Suppressor macrophage treated with lipopolysaccharide for 4 hours (primary cell): ENCODE results near the gene CDCA7L.

Experiments used
- DNase-seq: peaks from one replicate; pipeline ENCODE4 v3.0.0-alpha.2; 2020

The CDCA7L gene

GRCh38 chr7:21945454-21946221 is at the start of gene CDCA7L:
Gene CDCA7L (minus strand): TSS chr7:21945899. CDS start chr7:21945804, 95 bp downstream.
- peak; percentile 74 for DNase-seq

GRCh38 chr7:21986096-21986495 is 40.4 kb upstream of the CDCA7L start:
- DNase-seq = no peak

- DNase-seq = no peak
Measured at GRCh38 chr7:21984042-21984441, 38.3 kb upstream of the CDCA7L start.

GRCh38 chr7:21983056-21983455 is 37.4 kb upstream of the CDCA7L start:
- no peak for DNase-seq

GRCh38 chr7:21981524-21981923 is 35.8 kb upstream of the CDCA7L start:
- DNase-seq = no peak

DNA sequence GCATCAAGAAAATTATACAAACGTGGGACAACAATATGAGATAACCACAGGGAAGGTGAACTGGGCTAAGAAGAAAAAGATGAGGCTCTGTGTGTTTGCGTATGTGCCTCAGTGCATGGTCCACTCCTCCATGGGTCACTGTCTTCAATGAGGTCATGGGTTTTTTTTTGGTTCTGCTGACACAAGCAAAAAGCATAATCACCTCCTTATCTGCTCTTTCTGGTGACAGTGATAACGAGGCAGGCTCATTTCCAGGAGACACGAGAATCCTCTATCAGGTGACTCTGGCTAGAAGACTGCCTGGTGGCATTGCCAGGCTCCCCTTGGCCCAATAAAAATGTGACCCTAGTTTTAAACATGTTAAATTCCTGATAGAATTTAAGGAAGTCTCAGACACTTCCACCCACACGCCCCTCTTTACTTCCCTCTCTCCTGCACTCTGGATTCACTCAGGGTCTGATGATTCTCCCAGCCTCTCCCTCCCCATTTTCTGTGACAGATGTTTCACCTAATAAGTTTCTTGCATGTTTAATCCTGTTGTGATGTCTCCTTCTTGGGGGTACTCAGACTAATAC is 35.3 kb upstream of the CDCA7L start:
- peak; percentile 24 for DNase-seq

- DNase-seq = no peak
Measured at GRCh38 chr7:21972397-21972784, 26.7 kb upstream of the CDCA7L start.

DNA sequence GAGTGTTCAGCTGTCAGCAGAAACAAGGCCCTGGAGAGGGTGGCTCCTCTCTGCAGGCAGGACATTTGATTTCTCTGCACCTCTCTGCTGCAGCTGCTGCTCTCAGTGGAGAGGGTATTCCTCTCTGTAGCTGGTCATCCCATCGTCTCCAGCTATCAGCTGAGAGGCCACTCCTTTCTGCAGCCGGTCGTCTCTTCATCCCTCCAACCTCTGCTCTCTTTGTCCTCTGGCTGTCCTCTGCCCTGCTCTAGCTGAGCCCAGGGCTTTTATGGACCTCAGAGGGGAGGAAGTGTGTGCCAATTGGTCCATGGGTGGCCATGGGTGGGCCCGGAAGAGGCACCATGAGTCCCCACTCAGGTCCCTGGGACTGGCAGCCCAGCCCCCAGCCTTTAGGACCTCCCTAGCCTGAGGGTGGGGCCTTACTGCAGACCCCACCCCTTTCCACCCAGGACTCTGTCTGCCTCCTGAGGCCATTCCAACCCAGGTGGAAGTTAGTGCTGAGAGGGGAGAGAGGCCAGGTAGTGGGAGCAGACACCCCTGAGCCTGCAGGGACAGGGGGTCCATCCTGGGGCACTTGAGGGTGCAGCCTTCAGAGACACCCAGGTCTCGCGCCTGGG is 26.2 kb upstream of the CDCA7L start:
- DNase-seq = no peak

GRCh38 chr7:21969822-21970221 is 24.1 kb upstream of the CDCA7L start:
- no peak for DNase-seq

DNA sequence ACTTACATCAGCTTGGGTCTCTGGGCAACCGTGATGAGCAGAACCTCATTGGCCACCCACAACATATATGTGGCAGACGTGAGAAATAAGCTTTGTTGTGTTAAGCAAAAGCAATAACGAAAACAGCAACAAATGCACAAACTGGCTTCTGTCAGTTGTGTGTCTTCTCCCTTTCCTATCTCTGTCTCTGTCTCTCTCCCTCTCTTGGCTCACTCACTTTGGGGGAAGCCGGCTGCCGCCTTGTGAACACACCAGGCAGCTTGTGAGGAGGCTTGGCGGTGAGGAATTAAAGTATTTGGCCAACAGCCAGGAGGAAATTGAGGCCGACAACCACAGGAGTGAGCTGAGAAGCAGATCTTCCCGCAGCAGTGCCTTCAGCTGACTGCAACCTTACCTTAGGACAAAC is 21.9 kb upstream of the CDCA7L start:
- DNase-seq = no peak

- DNase-seq = no peak
Measured at GRCh38 chr7:21966271-21966670, 20.6 kb upstream of the CDCA7L start.

- DNase-seq = no peak
Measured at GRCh38 chr7:21965291-21965690, 19.6 kb upstream of the CDCA7L start.

DNA sequence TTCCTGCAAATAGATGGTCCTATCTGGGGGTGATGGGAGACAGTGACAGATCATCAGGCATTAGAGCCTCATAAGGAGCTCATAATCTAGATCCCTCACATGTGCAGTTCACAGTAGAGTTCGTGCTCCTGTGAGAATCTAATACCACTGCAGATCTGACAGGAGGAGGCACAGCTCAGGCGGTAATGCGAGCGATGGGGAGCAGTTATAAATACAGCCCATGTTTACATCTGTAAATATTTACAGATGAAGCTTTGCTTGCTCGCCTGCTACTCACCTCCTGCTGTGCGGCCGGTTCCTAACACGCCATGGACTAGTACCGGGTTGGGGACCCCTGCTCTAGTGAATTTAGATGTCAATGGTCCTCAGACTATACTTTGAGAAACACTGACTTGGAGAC is 17.0 kb upstream of the CDCA7L start:
- no peak for DNase-seq

DNA sequence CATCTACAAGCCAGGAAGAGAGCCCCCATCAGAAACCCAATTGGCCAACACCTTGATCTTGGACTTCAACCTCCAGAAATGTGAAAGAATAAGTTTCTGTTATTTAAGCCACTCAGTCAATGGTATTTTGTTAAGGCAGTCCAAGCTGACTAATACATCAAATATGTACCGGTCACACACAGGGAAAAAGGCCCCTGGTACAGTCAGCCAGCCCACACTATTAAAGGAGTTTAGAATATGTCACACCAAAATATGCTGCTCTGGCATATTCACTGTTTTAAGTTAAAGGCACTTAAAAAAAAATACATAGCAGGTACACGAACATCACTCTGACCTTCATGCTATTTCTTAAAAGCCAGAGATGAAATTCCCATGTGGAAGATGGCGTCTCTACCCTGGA is 15.2 kb upstream of the CDCA7L start:
- no peak for DNase-seq

GRCh38 chr7:21959387-21959776 is 13.7 kb upstream of the CDCA7L start:
- no peak for DNase-seq

- DNase-seq = no peak
Measured at GRCh38 chr7:21953781-21954180, 8.1 kb upstream of the CDCA7L start.

DNA sequence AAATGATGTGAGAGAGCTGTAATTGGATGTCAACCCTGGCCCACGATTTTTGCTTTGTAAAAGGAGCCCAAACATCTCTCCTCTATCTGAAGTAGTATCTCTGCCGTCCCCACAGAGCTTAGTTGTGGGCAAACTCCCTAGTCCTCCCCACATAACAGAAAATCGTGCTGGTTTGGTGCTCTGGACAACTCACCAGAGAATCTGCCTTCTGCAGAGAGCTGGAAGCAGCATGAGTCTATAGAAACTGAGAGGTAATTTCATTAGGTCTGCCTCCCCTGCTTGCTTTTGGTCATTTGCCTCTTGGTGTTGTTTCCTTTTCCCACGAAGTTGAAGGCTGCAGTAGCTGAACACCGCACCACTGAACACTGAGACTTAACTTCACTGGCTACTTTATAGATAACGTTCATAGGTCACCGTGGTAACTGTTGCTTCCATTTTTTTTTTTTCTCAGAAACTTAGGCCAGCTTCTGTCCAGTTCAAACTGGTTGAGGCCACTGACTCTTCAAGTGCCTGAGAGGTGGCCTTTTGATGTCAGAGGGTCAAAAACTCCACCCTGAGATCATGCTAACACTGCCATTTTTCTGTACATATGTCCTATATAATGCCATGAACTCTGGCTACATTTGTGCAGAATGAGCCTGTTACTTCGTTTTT is 3.3 kb upstream of the CDCA7L start:
- no peak for DNase-seq

DNA sequence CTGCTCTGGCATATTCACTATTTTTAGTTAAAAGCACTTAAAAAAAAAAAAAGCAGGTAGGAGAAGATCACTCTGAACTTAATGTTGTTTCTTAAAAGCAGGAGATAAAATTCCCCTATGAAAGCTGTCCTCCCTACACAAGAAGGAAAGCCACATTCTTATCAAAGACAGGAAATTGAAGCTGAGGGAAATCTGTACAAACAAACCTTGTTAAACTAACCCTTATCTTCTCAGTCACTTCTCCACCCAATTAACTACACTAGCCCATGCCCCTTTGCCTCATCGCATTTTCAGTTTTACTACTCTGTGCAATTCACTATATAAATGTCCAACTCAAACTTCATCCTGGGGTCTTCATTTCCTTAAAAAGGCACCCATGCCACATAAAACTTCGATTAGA is 2.7 kb upstream of the CDCA7L start:
- DNase-seq = no peak

DNA sequence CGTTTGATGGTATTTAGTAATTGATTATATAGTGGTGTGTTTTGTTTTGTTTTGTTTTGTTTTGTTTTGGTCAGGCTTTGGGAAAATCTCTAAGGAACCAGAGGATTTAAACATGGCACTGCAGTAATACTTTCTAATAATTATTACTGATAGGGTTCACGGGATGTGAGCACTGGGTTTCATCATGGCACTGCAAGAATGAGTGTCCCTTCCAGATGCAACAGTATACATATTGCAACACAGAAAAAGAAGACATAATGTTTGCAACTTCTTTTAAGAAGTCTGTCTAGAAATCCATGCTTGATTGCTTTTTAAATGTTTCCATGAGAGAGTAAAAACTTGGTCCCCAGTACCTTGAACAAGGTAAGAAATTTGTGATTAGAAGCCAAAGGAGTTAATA is 2.2 kb upstream of the CDCA7L start:
- DNase-seq = peak; percentile 16

GRCh38 chr7:21947056-21947455 is 1.4 kb upstream of the CDCA7L start:
- no peak for DNase-seq

DNA sequence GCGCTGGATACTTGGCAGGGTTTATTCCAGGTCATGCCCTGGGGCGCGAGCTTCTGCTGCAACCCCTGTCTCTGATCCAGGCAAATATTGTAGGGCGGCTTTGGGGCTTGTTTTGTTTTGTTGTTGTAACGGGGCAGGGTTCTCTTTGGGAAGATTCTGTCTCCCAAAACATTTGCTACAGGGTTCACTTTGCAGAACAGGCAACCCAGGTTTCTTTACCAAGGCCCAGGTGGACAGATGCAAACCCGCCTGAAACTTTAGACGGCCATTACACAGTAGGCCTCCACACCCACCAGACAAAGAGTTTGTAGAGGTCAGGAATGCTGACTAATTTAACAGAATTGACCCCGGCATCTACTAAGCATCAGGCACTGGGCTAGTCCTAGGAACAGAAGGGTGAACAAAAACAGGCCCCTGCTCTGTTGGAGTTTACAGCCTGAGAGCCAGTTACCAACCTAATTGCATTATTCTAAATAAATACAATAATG is 567 bp upstream of the CDCA7L start:
- no peak for DNase-seq

DNA sequence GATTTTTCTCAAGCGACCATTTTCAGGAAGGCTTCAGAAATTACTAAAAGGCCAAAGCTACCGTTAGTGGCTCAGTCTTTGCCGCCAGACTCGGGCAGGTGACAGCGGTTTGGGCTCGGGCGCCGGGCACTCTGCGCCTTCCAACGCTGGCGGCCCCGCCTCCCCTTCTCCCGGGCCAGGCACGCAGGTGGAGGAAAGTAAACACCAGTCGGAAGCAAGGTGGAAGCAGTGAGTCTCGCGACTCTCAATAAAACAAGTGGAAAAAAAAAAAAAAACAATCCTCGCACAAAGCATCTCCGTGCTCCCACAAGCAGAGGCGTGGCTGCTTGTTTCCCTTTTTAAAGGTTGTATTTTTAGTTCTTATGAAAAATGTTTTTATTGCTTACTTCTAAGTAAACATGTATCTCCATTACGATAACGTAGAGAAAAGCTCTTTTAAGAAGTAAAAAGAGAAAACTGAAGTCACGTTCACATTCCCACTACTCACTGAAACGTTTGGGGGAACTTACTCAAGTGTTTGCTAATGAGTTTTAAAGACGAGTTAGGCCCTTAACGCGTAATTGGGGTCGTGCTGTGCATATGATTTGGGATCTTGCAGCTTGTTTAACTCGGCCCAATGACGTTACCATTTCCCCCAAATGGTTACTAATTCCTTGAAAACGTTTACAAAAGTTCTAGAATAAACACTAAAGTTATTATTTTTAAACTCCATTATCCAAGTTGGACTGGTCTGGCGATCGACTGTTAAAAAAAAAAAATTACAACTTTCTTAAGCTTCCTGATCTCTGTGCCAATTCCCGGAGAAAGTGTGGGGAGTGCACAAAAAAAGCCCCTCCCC is 864 bp downstream of the CDCA7L start:
- DNase-seq = peak; percentile 10

GRCh38 chr7:21943436-21943835 is 2.3 kb downstream of the CDCA7L start:
- DNase-seq = no peak
